ENCODE results near the gene BHLHE23. TPM values are rescaled to one million over a fixed set of nuclear protein-coding genes. Genes with fewer than 3 reads are reported as not detected.

BHLHE23 gene
- total RNA-seq, 6 donors from 2014 or later: not detected

DNA sequence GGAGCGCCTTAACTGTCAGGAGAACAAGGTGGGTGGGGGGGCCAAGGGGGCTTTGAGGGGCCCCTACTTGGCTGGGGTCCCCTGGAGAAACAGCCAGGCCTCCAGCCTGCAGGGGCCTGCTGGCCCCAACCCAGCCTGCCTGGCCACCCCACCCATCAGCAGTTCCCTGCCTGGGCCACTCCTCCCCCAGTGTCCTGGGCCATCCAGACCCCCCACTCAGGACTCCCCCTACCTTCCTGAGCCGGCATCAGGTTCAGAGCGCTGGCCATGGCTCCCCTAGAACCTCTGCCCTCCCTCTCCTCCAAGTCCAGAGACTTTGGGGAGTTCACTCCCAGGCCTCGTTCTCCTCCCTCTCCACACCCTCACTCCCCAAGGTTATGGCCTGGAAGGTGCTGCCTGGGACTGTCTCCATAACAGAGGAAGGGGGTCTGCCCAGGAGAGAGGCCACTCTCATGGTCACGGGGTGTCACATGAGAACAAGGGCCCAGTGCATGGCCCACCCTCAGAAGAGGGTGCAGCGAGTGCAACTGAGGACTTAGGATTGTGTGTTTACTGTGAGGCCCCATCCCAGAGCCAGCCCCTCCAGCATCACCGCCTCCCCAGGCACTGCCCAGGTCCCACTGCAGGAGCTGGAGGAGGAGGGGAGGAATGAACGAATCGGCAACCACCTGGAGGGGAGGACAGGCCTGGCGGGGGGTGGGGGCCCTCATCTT, 48.2 kb downstream of the BHLHE23 start:
- TF ChIP-seq POLR2A (IDR thresholded peaks at IDR 0.05): no peak
- no peak for TF ChIP-seq POLR2AphosphoS5 (IDR thresholded peaks at IDR 0.05)
- no peak for TF ChIP-seq EP300 (IDR thresholded peaks at IDR 0.05)
- no peaks in the 10 kb centered on the region for H3K9me3 ChIP-seq
- ATAC-seq (ENCODE audit: low FRiP score in 2 of 2) (no peak), DNase-seq (peak in 1 of 2 donors; percentile 27)
- H3K27ac ChIP-seq: no peak overlapping the region
- peaks cover 10 to 24% (median 12%) of the 10 kb centered on the region in 4 donors for H3K4me1 ChIP-seq
- H3K27me3 ChIP-seq: no peaks in the 10 kb centered on the region
- WGBS, 2 donors: 78 to 96% methylated on average over 5 to 10 of the region's 10 CpGs
- peaks cover 0 to 2% (median under 1%) of the 10 kb centered on the region in 4 donors for H3K36me3 ChIP-seq
- no peak overlapping the region for H3K4me3 ChIP-seq

DNA sequence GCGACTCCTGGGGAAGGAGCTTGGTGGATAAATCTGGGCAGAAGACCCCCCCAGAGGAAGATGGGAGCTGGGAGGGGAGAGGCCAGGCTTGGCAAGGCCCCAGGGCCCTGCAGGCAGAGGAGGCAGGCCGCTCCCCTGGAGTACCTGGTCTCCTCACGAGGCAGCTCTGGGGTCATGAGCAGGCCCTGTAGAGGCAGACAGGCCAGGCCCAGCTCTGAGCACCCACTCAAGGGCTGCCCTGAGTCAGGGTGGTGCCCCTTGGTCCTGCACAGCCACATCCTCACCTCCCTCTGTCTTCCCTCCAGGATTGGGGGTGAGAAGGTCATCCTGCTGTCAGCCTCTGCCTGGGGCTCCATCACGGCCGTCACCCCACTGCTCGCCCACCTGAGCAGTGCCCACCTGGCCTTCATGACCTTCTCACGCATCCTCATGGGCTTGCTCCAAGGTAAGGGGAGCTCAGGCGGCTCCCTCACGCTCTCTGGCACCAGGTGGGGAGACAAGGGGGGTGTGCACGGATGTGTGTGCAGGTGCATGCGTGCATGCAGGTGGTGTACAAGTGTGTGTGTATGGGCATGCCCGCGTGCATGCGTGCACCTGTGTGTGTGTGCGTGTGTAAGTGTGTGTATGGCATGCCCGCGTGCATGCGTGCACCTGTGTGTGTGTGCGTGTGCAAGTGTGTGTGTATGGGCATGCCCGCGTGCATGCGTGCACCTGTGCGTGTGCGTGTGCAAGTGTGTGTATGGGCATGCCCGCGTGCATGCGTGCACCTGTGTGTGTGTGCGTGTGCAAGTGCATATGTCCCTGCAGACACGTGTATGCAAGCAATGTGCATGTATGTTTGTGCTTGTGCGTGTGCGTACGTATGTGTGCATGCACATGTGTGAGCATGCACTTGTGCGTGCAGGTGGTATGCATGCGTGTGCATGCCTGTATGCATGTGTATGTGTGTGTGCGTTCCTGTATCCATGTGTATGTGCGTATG, 49.3 kb downstream of the BHLHE23 start:
- no peaks in the 10 kb centered on the region for H3K9me3 ChIP-seq
- no peak overlapping the region for H3K27ac ChIP-seq
- TF ChIP-seq POLR2AphosphoS5 (IDR thresholded peaks at IDR 0.05): no peak
- ATAC-seq (ENCODE audit: low FRiP score in 2 of 2): no peak
- H3K36me3 ChIP-seq: no peaks in the 10 kb centered on the region
- peaks cover 21 to 35% (median 23%) of the 10 kb centered on the region in 4 donors for H3K4me1 ChIP-seq
- 92 to 97% methylated on average over 26 to 36 of the region's 36 CpGs for WGBS, 2 donors
- H3K27me3 ChIP-seq: no peaks in the 10 kb centered on the region
- DNase-seq: peak in 1 of 2 donors; percentile 58
- no peak overlapping the region for H3K4me3 ChIP-seq

DNA sequence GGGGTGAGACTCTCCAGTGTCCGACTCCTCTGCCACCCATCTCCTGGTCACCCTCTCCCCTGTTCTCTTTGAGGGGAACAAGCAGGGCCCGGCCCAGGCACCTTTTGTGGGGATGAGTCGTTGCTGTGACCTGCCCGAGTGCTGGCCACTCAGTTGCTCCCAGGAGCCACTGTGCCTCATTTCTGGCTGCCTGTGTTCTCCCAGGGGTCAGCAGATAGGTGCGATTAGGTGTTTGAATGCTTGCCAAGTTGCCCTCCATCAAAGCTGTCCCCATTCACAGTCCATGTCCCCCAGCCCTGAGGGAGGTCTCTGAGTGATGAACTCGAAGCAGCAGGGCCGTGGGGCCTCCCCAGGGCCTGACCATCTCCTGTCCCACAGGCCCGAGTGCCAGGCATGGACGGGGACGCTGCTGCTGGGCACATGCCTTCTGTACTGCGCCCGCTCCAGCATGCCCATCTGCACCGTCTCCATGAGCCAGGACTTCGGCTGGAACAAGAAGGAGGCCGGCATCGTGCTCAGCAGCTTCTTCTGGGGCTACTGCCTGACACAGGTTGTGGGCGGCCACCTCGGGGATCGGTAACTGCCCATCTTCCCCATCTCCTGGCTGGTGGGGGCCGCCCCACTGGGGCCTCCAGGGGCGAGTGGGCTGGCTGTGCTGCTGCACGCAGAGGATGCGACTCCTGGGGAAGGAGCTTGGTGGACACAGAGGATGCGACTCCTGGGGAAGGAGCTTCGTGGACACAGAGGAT, 50.2 kb downstream of the BHLHE23 start:
- ATAC-seq (ENCODE audit: low FRiP score in 2 of 2): no peak

More for the DNA sequence above, 50.2 kb downstream of the BHLHE23 start:
- peak in 1 of 2 donors; percentile 63 for DNase-seq
- no peak overlapping the region for H3K4me3 ChIP-seq
- 90 to 95% methylated on average over 11 to 24 of the region's 25 CpGs for WGBS, 2 donors
- TF ChIP-seq POLR2AphosphoS5 (IDR thresholded peaks at IDR 0.05) (no peak), EP300 (IDR thresholded peaks at IDR 0.05) (no peak), POLR2A (IDR thresholded peaks at IDR 0.05) (no peak)
- TF ChIP-seq, protein P1, sequence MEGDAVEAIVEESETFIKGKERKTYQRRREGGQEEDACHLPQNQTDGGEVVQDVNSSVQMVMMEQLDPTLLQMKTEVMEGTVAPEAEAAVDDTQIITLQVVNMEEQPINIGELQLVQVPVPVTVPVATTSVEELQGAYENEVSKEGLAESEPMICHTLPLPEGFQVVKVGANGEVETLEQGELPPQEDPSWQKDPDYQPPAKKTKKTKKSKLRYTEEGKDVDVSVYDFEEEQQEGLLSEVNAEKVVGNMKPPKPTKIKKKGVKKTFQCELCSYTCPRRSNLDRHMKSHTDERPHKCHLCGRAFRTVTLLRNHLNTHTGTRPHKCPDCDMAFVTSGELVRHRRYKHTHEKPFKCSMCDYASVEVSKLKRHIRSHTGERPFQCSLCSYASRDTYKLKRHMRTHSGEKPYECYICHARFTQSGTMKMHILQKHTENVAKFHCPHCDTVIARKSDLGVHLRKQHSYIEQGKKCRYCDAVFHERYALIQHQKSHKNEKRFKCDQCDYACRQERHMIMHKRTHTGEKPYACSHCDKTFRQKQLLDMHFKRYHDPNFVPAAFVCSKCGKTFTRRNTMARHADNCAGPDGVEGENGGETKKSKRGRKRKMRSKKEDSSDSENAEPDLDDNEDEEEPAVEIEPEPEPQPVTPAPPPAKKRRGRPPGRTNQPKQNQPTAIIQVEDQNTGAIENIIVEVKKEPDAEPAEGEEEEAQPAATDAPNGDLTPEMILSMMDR (IDR thresholded peaks at IDR 0.05): no peak
- no peaks in the 10 kb centered on the region for H3K27me3 ChIP-seq
- no peaks in the 10 kb centered on the region for H3K9me3 ChIP-seq
- H3K4me1 ChIP-seq: peaks cover 26 to 44% (median 31%) of the 10 kb centered on the region in 4 donors
- H3K27ac ChIP-seq: no peak overlapping the region
- H3K36me3 ChIP-seq: no peaks in the 10 kb centered on the region

Other genes starting within 250 kb of the BHLHE23 start
- gene MRGBP, start 210.5 kb downstream of the BHLHE23 start, total RNA-seq: 10 to 100 TPM in 2 of 6 donors, 1 to 10 TPM in 4; 6.4 to 22.0 (median 8.5) TPM
- gene OGFR, start 202.1 kb downstream of the BHLHE23 start, total RNA-seq: 100 to 1,000 TPM in 2 of 6 donors, 10 to 100 TPM in 4; 63.8 to 166 (median 74.9) TPM
- 1 to 10 TPM in 4 of 6 donors, under 1 TPM in 1, not detected in 1; 0.57 to 8.4 (median 2.1) TPM for gene COL9A3, start 189.9 kb downstream of the BHLHE23 start, total RNA-seq
- gene TCFL5, start 145.1 kb downstream of the BHLHE23 start, total RNA-seq: 1 to 10 TPM; 2.1 to 9.6 (median 7.1) TPM
- gene DIDO1, start 80.5 kb downstream of the BHLHE23 start, total RNA-seq: 100 to 1,000 TPM in 1 of 6 donors, 10 to 100 TPM in 5; 51.6 to 109 (median 58.9) TPM
- 10 to 100 TPM; 18.6 to 33.2 (median 26.3) TPM for gene GID8, start 68.8 kb downstream of the BHLHE23 start, total RNA-seq
- 10 to 100 TPM in 4 of 6 donors, 1 to 10 TPM in 2; 3.8 to 18.5 (median 14.4) TPM for gene SLC17A9, start 54.3 kb downstream of the BHLHE23 start, total RNA-seq
- gene YTHDF1, start 209.2 kb upstream of the BHLHE23 start, total RNA-seq: 10 to 100 TPM; 29.3 to 42.1 (median 31.6) TPM
- 10 to 100 TPM in 1 of 6 donors, 1 to 10 TPM in 3, not detected in 2; 1.3 to 15.0 (median 2.8) TPM for gene BIRC7, start 228.9 kb upstream of the BHLHE23 start, total RNA-seq
- under 1 TPM in 1 of 6 donors, not detected in 5; 0.17 TPM for gene NKAIN4, start 247.5 kb upstream of the BHLHE23 start, total RNA-seq